ENCODE measurements around the gene EXD3. TPM values are rescaled to one million over a fixed set of nuclear protein-coding genes. Genes with fewer than 3 reads are reported as not detected.

Gene EXD3
- total and polyA plus RNA-seq, 8 donors = 12.9 to 105 (median 24.0) TPM

DNA sequence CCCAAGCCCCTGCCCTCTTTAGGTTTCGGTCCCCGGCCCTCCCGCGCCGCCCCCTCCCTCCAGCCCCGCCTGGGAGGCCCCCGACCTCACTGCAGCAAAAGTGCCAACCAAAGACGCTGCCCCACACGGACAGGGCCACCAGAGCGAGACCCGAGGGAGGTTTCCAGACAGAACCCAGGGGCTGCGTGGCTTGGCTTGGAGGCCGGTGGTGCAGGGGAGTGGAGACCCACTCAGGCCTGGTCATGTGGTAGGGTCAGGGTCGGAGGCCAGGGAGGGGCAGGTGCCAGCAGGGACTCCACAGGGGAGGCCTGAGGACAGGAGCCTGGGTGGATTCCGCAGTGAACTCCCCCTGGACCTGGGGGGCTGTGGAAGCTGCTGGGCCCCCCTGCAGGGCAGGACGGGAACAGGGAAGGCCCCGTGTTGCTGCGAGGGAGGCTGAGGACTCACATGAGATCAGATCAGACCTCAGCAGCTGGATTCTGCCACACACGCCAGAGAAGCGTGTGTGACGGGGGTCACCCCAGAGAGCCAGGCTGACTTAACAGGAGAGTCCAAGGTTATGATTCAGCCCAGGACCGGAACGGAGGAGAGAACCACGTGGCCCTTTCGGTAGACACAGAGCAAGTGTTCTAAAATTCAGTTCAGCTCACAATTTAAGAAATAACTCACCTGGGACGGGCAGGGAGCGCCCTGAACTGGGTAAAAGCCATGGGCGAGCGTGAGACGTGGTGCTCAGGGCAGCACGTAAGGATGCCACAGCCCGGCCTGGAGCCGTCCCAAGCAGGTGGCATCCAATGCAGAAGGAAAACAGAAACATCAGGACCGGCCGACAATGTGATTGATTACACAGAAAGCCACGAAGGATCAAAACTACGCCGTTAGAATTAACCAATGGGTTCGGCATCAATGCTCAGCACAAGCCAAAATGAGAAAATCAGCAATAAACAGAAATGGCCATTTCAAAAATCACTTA, 38.9 kb downstream of the EXD3 start:
- no peaks in the 10 kb centered on the region for H3K27me3 ChIP-seq
- intact Hi-C loops (cut with DNase I; ENCODE audit: low total_unique reads) = no loop called here
- H3K4me1 ChIP-seq = no peaks in the 10 kb centered on the region
- H3K27ac ChIP-seq = no peak overlapping the region
- no peaks in the 10 kb centered on the region for H3K9me3 ChIP-seq
- 90 to 94% (median 92%) methylated on average over 35 to 39 of the region's 39 CpGs for WGBS, 5 donors
- no peak overlapping the region for H3K4me3 ChIP-seq
- H3K36me3 ChIP-seq = peaks cover 0 to 42% (median 10%) of the 10 kb centered on the region in 4 donors
- peak in 1 of 2 donors; percentile 2 for DNase-seq
- TF ChIP-seq POLR2A (IDR thresholded peaks at IDR 0.05) (no peak), CTCF (IDR thresholded peaks at IDR 0.05) (no peak), EP300 (IDR thresholded peaks at IDR 0.05) (no peak), POLR2AphosphoS5 (IDR thresholded peaks at IDR 0.05) (no peak)

DNA sequence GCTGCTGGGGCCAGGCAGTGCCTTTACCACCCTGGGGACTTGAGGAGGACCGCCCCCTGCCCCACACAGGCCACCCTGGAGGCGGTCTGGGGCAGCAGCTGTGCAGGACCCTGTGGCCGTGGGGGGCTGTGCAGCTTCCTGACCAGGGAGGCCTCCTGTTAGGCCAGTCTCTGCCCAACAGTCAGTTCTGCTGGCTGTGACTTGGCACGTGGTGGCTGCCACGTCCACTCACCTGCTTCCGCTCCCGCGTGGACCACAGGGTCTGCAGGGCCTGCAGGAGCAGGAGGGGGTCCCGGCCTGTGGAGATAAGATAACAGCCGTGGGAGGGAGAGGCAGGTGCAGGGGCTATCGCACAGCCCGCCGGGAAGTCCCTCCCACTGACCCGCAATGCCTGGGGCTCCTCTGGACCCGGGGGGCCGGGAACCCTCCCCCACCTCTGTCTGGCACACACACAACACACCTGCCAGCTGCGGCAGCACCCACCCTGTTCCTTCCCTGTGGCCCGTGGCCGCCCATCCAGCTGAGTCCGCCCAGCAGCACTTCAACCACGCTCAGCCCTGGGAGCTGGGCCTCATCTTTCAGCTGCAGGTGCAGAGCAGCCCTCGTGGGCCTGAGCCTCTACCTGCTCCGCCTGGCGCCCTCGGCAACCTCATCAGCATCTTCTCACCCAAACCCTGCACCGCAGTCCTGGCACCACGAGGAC, 39.7 kb downstream of the EXD3 start:
- intact Hi-C loops (cut with DNase I; ENCODE audit: low total_unique reads) = no loop called here
- H3K27me3 ChIP-seq = no peaks in the 10 kb centered on the region
- peaks cover 0 to 33% (median 8%) of the 10 kb centered on the region in 4 donors for H3K36me3 ChIP-seq
- no peaks in the 10 kb centered on the region for H3K9me3 ChIP-seq
- no peak overlapping the region for H3K27ac ChIP-seq
- no peak for DNase-seq
- no peaks in the 10 kb centered on the region for H3K4me1 ChIP-seq
- no peak overlapping the region for H3K4me3 ChIP-seq
- 59 to 69% (median 63%) methylated on average over 12 to 27 of the region's 27 CpGs for WGBS, 5 donors
- TF ChIP-seq EP300 (IDR thresholded peaks at IDR 0.05) (no peak), POLR2A (IDR thresholded peaks at IDR 0.05) (no peak), CTCF (IDR thresholded peaks at IDR 0.05) (no peak), POLR2AphosphoS5 (IDR thresholded peaks at IDR 0.05) (no peak)

GRCh38 chr9:137382444-137383080, 40.4 kb downstream of the EXD3 start:
- no peak for DNase-seq
- Histone ChIP-seq H3K9me3 (no peaks in the 10 kb centered on the region), H3K4me1 (no peaks in the 10 kb centered on the region), H3K27me3 (no peaks in the 10 kb centered on the region), H3K36me3 (peaks cover 0 to 33% (median 8%) of the 10 kb centered on the region in 4 donors), H3K4me3 (no peak overlapping the region), H3K27ac (no peak overlapping the region)
- no peak for TF ChIP-seq POLR2AphosphoS5 (IDR thresholded peaks at IDR 0.05)
- no peak for TF ChIP-seq POLR2A (IDR thresholded peaks at IDR 0.05)
- no peak for TF ChIP-seq EP300 (IDR thresholded peaks at IDR 0.05)
- TF ChIP-seq CTCF (IDR thresholded peaks at IDR 0.05) = no peak
- 77 to 83% (median 79%) methylated on average over 20 to 25 of the region's 25 CpGs for WGBS, 5 donors
- intact Hi-C loops (cut with DNase I; ENCODE audit: low total_unique reads) = no loop called here

All from stomach (tissue), 9 donors.